GM19467 (cell line): Measurements from ENCODE around the gene MPPED1.

Source experiments
- ATAC-seq: cut with Tn5 transposase; IDR thresholded peaks from one replicate; pipeline ENCODE4 v1.9.1; 2021; ENCODE audit warnings: mild to moderate bottlenecking, moderate library complexity; ENCODE audit not compliant: unreplicated experiment

MPPED1 gene

GRCh38 chr22:43491177-43491576 lies 79.4 kb downstream of the MPPED1 start:
- ATAC-seq, result no peak

- no peak for ATAC-seq
These were observed 79.9 kb downstream of the MPPED1 start for GRCh38 chr22:43491737-43492136.

DNA sequence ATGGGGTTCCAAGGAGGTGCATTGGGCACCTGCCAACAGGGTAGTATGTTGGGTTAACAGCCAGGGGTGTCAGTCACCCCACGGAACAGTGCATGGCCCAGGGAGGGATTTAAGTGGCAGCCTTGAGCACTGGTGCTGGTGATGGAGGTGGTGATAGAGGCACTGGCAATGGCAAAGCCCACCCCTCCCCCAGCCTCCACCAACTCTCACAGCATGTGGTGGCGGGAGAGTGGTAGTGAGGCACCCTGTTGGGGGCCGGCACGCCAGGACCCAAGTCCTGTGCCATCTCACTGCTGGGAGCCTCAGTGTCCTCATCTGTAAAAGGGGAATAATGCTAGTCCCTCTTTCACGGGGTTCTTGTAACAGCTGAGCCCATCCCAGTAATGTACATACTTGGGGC lies 81.5 kb downstream of the MPPED1 start:
- ATAC-seq, result no peak

DNA sequence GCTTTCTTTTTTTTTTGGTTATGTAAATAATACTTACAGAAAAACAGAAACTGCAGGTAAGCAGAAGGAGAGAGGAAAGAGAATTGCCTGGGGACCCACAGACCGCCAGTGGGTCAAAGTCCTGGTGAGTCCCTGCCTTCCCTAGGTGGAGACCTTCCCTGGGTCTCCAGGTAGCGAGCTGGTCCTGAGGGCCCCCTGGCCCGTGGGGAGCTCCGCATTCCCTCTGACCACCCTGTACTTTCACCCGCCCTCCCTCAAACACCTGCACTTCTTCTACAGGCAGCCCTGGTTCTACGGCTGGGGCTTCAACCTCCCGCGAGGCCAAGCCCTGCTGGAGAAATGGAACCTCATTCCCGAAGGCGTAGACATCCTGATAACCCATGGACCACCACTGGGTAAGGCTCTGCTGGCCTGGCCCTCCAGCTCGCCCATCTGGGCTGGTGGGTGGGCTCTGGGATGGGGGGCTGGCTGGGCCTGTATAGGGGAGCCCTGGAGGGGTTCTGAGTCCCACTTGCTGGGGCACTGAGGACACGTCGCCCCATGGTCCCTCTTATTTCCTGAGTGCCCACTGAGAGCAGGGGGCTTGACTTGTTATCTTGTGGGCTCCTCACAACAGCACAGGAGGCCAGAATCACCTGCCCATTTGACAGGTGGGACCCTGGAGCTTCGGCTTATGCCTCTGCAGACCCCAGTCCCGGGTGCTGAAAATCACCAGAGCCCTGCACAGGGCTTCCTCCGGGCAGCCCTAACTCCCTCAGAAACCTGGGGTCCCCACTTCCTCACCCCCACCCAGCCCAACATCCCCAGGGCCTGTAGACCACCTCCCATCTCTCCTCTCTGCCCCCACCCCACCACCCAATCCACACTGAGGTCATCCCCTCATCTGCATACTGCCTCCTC lies 86.4 kb downstream of the MPPED1 start:
- no peak for ATAC-seq

DNA sequence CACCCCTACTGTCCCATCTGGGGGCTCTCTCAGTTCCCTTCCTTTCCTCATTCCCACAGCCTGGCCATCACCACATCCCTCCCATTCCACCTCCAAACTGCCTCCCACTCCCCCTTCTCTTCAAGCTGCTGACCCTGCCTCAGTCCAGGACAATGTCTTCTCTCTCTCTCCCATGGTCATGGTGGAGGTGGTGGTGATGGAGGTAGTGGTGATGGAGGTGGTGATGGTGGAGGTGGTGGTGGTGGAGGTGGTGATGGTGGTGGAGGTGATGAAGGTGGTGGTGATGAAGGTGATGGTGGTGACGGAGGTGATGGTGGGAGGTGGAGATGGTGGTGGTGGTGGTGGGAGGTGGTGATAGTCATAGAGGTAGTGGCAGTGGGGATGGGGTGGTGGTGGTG lies 87.0 kb downstream of the MPPED1 start:
- ATAC-seq, result no peak

DNA sequence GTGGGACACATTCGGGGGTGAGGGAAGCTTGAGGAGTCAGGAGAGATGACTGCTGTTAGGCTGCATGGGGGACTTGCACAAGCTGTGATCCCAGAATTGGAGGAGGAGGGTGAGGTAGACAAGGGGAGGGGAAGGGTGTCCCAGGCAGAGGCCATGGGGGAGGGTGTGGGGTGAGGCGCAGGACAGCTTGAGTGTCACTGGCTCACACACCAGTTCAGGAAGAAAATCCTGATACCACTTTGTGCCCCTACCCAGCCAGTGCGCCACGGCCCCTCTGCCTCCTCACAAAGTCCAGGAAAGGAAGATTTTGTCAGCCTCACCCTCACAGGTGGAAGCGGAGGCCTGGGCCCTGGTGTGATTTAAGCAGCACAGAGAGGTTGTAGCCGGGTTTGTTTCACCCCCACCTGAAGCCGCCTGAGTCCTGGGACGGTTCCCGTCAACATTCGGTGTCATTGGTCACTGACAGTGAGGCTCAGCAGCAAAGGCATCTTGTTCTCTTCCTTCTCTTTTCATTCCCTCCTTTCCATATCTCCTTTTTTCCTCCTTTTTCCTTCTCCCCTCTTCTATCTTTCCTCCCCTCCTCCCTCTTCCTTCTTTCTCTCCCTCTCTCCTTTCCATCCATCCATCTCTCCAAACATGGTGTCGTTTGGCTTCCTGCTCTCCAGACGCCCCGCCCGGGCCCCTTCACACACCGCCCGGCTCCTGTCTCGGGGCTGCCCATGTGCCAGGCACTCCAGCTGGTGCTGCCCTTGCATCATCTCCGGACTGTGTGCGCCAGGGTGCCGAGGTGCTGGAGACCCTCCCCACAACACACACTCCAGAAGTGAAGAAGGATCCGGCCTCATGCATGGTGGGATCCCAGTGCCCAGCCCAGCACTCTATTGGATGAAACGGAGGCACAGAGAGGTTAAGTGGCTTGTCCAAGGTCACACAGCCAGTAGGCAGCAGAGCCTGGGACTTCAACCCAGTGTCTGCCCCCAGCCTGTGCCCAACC lies 89.3 kb downstream of the MPPED1 start:
- no peak for ATAC-seq

DNA sequence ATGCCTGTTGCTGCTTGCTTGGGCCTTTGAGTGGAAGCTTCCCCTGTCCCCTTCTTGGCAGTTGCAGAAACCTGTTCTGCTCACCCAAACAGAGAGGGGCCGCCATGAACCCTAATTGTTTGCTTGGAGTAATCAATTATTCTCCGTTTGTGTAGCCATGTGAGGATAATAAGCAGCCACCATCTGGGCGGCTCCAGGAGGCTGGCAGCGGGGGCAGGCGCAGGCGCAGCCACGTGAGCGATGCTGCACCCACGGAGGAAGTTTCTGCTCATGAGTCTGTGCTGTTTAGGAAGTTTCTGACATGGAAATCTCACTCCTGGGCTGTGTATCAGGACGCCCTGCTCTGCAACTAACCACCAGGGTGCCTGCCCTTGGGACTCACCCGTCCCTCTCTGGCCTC lies 90.1 kb downstream of the MPPED1 start:
- ATAC-seq, result no peak

DNA sequence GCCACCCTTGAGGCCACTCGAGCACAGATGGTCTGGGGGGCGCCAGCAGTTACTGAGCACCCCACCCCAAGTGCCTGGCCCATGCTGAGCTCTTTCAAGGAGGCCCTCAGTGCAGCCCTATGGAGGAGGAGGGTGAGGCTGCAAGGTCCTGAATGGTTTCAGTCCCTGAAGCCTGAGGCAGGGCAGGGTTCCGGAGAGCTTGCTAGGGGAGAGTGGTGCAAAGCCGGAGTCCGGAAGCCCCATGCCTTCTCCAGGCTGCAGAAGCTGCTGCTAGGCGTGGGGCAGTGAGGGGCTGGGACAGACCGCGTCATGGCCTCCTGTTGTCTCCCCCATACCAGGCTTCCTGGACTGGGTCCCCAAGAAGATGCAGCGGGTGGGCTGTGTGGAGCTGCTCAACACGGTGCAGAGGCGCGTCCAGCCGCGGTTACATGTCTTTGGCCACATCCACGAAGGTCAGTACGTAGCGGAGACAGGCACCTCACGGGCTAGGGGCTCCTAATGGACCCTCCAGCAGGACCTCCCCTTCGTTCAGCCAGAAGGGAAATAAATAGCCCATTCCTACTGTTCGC lies 90.6 kb downstream of the MPPED1 start:
- ATAC-seq, result no peak

DNA sequence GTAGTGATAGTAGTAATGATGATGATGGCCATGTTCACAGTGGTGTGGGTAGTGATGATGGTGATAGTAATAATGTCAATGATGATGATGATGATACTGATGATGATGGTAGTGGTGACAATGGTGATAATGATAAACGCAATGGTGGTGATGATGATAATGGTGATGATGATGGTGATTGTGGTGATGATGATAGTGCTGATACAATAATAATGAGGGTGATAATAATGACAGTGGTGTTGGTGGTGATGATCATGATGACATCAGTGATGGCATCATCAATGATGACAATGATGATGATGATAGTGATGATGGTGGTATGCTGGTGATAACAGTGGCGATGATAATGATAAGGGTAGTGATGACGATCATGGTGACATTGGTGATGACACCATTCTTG lies 92.3 kb downstream of the MPPED1 start:
- ATAC-seq, result no peak

GRCh38 chr22:43504666-43505261 lies 93.0 kb downstream of the MPPED1 start:
- no peak for ATAC-seq

DNA sequence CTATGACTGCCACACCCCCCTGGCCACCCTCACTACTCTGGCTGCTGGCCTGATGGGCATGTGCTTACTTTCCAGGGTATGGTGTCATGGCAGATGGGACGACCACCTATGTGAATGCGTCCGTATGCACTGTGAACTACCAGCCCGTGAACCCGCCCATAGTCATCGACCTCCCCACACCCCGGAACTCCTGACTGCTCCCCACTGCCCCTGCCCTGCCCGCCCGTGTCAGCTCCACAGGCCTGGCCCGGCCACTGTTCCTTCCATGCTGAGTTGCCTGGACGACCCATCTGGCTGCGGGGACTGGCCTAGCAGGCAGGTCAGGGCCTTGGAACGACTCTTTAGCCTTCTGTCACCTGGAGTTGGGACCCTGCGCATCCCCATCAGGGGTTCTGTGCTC lies 93.6 kb downstream of the MPPED1 start:
- no peak for ATAC-seq

GRCh38 chr22:43505896-43506295 lies 94.1 kb downstream of the MPPED1 start:
- ATAC-seq, result no peak

- ATAC-seq, result no peak
These were observed 94.7 kb downstream of the MPPED1 start for GRCh38 chr22:43506487-43506886.

DNA sequence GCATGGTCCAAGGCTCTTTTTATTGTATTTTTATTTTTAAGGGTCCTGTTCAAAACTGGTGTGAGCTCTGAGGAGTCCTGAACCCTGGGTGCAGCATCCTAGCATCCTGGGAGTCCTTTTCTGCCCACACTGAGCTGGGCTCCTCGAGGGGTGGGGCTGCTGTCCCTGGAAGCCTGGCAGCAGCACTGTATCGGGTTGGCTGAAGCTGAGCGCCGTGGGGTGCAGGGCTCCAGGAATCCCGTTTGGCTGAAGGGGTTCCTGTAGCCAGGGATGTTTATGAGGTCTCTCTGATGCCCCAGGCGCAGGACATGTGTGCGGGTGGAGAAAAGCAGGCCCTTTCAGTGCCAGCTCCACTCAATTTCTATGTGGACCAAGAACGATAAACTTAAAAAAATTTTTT lies 95.4 kb downstream of the MPPED1 start:
- ATAC-seq, result no peak

GRCh38 chr22:43508489-43508888 lies 96.7 kb downstream of the MPPED1 start:
- no peak for ATAC-seq

GRCh38 chr22:43509337-43509736 lies 97.5 kb downstream of the MPPED1 start:
- ATAC-seq, result no peak

DNA sequence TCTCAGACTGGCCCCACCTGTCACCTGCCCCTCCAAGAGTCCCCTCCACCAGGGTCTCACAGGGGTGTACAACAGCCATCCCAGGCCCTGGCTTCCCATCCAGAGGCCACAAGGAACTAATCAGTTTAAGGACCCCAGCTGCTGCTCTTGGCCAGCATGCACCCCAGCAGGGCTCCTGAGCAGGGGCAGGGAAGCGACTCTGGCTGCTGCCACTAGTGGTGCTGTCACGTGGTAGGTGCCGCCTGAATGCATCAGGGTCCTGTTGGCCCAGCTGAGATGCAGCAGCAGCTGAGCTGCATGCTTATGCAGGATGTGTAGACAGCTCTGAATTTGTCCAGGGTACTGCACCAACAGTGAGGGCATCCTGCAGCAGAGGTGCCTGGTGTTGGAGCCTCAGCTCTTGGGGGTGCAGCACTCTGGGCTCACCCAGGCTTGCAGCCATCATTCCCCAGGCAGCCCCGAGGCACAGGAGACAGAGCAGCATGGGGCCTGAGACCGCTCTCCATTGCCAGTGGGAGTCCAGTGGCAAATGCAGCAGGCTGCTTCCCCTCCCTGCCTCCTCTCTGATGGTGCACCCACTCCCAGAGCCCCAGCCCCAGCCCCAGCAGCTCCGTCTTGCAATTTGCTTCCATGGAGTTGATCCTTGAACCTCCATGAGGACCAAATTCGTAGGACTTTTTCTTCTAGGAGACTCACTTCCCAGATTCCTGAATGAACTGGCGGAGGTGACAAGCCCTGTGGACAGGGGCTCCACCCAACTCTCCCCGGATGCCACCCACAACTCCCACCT lies 98.7 kb downstream of the MPPED1 start:
- ATAC-seq, result no peak

DNA sequence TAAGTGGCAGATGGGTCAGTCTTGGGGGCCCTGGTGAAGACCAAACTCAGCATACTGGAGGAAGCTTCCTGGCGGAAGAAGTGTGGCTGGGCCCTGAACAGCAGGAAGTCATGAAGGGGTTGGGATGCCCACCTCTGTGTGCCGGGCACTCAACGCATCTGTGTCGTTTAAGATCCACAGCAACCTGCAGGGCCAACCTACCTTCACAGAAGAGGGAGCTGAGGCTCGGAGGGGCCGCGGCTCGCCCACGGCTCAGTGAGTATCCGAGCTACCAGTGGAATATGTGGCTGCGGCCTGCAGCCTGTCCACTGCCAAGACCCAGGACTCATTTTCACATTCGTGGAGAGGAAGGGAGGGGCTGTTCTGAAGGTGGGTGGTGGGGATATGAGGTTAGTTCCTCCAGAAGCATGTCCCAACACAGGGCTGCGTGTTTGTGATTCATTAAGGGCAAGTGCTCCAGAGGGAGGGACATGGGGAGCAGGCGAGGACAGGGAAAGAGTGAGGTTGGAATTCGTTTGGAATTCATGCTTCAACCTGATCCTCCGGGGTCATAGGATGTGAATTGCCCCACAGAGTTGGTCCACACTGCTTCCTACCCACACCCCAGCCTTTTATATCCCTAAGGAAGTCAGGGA lies 99.6 kb downstream of the MPPED1 start:
- no peak for ATAC-seq

DNA sequence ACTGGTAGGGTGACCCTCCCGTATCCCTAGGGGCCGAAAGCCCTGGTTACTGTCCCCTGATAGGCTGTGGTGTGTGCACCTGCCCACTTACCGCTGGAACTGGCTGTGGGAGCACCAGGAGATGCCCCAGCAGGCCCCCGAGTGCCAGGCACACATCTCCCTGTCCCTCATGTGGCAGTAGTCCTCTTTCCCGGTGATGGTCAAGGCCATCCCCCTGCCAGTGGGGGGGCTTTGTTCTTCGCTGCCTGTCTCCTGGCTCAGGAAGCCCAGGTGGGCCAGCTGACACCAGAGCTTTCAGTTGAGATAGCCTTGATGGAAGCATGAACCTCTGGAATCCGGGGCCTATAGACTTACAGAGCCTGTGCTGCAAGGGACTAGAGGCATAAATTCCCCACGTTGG lies 100.5 kb downstream of the MPPED1 start:
- ATAC-seq, result no peak
